Measurements from ENCODE around the gene ALS2CL. TPM values are rescaled to one million over a fixed set of nuclear protein-coding genes. Genes with fewer than 3 reads are reported as not detected.

Gene ALS2CL
- total RNA-seq, 1 donor from 2014 or later: 43.8 TPM

DNA sequence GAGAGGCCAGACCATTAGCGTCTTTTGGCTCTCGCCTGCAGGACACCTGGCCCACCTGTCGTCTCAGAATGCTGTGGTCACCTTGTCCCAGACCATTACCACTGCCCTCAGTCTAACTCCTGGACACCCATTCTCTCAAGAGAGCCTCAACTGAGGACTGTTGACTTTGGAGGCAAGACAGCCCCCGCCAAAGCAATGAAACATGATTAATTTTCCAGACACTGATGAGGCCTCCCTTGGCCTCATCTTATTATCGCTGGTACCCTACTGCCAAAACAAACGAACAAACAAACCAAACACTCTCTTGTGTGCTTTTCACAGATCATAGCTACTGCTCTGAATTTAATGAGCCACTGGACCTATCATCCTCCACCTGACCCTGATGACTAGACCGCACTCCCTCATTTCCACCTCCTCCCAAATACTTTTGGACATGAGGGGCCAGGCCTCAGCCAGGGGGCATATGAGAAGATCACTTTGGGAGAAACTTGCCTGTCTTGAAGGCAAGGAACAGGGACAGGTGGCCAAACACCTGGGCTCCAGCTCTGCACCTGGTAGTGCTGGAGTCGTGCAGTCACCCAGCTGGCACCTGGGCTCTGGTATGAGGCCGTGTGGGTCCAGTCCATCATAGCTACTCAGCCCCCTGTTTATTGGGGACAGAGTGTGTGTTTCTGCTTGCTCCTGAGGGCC is 27.6 kb downstream of the ALS2CL start:
- DNase-seq (ENCODE audit: low spot score): no peak

DNA sequence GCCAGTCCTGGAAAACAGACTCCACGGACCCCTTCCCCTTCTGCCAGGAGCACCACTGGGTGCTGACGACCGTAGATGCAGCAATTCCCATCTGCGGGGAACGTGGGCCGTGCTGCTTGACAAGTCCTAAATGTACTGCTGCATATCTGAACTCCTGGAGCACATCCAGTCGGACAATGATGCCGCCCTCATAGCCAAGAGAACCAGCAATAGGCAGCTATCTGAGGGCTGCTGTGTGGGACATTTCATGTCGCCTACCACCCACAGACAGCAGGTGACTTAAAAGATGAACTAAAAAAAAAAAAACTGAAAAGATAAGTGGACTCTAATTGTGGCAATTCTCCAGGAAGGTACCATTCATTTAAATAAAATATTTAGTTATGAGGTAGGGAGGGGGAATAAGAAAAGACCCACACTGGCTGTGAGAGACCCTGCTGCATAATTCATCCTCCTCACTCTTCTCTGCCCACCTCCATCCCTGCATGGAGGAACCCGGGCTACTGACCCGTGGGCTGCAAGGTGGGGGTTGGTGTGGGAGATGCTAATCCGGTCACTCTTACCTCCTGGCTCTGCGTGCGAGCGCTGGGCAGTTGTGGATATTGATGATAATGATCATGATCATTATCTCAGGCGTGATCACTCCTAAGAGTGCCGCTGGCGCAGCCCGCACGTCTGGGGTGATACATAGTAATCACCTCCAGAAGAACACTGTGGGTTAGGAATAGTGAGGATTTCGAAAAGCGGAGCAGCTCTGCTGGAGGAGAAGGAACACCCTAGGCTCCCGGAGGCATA is 28.3 kb downstream of the ALS2CL start:
- DNase-seq (ENCODE audit: low spot score): no peak

DNA sequence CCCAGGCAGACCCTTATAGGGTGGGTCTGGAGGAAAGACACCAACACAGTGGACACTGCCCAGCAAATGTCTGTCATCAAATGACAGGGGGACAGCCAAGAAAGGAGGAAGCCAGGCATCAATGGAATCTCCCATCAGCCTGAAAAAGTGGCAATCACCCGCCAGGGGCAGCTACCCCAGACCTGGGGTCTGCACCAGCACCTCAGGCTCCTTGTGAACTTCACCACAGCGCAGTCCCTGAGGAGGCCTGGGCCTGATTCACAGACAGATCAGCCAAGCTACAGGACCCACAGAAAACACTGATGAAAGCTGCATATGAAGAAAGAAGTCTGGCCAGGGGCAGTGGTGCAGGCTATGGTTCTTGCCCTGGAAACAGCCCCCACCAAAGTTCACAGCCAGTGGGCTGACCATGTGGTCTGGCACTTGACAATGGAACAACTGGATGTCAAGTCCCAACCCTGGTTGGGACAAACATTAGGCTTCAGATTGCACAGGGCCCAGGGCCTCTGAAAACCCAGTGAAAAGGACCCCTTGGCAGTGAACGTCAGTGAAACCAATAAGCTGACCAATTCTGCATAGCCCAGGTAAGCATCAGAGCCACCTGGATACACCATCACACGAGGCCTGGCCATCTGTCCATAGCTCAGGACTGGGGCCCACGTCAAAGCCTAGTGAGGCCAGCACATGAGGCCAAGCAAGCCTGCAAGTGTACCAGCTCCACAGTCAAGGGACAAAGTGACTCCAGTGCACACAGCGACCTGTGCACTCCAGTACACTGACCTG is 29.1 kb downstream of the ALS2CL start:
- DNase-seq (ENCODE audit: low spot score): no peak

DNA sequence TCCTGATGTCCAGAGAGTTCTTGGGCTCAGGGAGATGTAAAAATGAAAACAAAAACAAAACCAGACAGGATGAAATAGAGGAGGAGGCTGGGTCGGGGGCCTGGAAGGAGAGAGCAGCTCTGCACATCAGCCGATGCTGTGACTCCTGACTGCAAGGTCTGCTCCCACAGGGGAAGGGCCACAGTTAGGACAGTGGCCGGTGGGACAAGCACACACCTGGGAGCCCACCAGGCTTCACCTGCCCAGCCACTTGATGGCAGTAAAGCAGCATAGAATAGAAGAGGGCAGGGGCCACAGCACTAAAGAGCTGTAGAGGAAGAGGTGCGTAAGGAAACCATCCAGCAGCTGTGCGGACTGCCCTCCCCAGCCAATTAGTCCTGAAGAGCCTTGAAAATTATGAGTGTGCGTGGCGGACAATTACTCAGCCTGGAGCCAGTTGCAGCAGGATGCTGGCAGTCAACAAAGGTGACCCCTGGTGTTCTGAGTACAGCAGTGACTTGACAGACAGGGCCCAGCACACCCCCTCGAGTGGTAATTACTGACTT is 29.8 kb downstream of the ALS2CL start:
- DNase-seq (ENCODE audit: low spot score): no peak

DNA sequence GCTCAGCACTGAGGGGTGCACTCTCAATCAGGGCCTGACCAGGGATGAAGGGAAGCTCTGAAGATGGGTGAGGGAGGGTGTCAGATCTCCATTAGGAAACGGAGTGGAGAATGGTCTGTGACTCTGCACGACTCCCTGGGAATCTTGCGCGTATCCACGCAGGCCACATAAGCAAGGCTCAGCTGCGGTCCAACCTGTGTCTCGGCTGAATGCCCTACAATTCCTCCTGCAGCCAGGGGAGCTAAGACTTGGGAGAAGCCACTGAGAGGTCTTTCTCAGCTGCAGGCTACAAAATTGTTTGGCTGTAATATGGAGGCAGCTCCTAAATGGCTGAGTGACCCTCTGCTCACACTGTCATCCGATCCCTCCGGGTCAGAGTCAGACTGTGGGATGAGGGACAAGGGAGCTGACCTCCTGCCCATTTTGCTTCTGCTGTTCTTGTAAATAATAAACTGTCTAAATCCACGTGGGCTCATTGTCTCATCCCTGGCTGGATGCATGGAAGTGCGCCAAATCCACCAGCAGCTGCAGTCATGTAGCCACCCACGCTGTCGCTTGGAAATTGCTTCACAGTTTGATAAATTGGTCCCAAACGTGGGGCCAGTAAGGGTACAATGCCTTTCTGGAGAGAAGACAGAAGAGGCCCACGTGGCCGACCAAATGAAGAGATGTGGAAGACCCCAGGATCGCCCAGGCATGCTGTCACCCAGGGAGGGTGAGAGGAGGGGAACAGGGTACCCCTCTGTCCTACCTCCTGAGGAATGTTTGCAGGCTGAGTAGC is 30.5 kb downstream of the ALS2CL start:
- no peak for DNase-seq (ENCODE audit: low spot score)

DNA sequence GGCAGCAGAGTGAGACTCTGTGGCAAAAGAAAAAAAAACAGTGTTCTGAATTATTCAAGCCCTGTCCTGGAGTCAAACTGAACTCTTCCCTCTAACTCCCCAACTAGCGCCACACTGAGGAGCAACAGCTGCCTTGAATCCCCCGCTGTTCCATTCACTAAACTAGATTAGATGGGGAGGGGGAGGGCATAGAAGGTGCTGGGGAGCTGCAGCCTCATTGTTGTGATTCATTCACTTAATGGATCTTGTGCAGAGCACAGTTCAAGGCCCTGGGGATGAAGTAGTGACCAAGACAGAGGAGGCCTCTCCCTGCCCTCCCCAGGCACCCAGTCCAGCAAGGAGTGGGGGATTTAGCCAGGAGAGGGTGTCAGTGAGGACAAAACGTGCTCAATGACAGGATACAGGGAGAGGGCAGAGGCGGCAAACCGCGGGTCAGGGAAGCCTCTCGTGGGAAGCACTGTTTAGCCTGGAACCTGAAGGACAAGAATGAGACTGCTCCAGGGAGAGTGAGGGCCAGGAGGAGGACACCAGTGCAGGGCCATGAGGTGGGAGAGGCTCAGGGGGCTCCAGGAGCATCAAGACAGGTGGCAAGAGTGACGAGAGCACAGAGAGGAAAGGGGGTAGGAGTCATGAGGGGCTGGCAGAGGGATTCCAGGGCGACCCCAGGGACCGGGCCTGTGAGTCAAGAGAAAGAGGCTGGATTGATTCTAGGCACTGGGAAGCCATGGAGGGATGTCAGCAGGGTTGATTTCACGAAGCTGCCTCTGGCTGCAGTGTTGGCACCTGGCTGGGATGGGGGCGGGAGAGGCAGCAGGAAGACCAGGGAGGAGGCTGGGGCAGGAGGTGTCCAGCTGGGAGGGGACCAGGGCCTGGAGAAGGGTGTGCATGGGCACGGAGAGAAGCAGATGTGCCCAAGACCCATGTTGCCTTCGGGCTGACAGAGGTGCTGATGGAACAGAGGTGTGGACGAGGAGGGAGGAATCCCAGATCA is 31.4 kb downstream of the ALS2CL start:
- DNase-seq (ENCODE audit: low spot score): no peak

DNA sequence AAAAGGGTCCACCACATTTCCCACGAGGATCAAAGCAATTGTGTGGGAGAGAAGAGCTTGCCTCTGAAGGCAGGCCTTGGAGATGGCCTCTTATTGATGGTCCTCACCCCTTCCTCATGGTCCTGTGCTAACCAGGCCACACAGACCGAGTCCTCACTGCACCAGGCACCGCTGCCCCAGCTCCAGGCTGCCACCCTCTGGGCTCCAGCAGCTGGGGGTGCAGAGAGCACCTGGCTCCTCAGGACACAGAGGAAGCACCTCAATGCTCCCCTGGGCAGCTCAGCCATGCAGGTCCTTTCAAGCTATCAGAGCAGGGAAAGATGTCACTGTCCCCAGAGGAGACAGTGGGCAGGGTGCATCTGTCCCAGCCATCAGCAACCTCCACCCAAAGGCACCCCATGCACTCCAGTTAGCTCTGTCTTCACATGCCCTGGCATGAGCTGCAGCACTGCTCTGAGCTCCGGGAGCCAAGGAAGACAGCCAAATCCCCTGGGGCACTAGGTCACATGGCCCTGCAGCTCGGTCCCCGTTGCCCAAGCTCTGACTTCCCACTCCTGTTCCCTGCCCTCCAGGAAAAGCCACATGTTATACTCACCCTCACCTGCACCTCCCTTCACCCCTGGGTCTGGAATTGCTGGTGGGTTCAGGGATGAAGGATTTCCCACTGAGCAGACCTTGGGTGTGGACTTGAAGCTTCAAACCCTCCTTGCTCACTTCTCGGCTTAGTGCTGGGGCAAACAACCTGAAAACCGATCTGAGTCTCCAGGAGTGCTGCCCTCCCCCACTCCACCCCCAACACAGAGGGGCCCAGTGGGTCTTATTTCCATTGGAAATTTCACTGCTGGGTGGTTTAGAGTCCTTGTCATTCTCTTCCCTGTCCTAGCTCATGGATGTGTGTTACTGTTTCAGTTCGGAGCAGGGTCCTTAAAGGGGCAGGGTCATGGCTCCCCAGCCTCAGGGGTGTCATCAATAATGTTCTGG is 32.6 kb downstream of the ALS2CL start:
- DNase-seq (ENCODE audit: low spot score): no peak

DNA sequence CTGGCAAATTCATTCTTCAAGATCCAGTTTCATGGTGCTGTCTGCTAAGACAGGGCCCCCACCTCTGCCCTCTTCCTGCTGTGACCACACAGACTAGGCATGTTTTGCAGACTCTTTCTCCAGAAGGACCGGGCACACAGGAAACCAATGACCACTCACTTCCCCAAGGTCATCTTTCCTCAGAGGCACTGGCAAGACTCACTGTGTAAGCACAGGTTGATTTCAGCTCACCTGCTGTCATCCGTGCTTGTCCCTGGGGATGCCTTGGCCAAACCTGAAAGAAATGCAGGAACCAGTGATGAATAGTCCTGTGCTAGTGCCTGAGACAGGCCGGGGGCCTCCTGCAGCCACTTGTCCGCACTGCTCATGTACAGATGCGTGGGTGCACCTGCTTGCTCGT is 33.5 kb downstream of the ALS2CL start:
- no peak for DNase-seq (ENCODE audit: low spot score)

DNA sequence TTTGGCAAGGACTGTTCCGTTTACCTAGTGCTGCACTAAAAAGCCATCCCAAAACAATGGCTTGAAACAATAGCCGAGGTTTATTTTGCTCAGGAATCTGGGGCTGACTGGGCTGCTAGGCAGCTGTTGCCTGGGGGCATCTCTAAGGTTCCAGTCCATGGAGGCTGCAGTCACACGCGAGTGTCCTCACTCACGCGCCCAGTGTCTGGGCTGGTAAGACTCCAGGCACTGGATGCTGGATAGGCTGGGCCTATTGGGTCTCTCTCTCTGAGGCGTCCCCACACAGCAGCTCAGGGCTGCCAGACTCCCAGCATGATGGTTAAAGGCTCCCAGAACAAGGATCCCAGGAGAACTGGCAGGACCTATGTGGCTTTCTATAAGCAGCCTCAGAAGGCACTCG is 34.2 kb downstream of the ALS2CL start:
- DNase-seq (ENCODE audit: low spot score): no peak

DNA sequence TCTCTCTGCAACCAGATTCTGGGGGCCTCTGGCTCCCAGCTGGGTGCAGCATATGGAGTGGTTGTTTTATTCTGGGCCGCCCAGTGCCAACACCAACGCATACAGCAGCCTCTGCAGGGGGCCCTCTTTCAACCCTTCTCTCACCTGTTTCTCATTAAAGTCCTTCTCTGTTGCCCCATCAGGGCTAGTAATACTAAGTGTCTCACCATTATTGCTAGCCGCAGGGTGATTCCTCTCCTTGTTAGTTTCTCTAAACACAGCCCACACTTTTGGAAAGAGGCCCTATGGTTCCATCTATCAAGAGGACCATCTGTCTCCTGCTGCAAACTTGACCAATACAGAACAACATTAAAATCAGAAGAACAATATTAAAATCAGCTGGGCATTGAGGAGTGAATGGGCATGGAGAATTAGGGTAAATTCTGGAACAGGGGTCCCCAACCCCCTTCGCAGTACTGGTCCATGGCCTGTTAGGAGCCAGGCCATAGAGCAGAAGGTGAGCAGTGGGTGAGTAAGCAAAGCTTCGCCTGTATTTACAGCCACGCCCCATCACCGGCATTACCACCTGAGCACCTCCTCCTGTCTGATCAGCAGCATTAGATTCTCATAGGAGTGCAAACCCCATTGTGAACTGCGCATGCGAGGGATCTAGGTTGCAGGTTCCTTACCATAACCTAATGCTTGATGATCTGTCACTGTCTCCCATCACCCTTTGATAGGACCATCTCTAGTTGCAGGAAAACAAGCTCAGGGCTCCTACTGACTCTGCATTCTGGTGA is 36.5 kb downstream of the ALS2CL start:
- no peak for DNase-seq (ENCODE audit: low spot score)

DNA sequence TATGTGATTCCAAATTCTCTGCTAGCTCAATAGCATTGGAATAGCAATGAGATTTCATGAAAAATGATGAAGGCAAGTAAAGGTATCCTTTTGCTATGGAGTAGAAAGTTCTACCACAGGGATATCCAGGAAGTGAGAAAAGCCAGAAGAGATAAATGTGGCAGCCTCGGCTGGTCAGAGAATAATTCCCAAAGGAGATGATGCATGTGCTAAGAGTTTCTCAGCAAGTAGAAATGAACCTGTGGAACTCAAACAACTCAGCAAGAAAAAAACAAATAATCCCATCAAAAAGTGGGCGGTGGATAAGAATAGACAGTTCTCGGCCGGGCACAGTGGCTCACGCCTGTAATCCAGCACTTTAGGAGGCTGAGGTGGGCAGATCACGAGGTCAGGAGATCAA is 38.2 kb downstream of the ALS2CL start:
- no peak for DNase-seq (ENCODE audit: low spot score)

DNA sequence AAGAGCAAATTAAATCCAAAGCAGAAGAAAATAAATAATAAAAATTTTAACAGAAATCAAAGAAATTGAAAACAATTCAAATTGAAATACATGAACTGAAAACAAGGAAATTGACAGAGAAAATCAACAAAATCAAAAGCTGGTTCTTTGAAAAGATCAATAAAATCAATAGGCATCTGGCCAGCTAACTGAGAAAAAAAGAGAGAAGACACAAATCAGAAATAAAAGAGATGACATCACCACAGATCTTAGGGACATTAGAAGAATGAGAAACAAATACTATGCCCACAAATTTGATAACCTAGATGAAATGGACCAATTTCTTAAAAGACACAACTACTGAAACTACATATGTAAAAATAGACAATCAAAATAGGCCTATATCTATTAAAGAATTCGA is 42.4 kb downstream of the ALS2CL start:
- DNase-seq (ENCODE audit: low spot score): no peak

DNA sequence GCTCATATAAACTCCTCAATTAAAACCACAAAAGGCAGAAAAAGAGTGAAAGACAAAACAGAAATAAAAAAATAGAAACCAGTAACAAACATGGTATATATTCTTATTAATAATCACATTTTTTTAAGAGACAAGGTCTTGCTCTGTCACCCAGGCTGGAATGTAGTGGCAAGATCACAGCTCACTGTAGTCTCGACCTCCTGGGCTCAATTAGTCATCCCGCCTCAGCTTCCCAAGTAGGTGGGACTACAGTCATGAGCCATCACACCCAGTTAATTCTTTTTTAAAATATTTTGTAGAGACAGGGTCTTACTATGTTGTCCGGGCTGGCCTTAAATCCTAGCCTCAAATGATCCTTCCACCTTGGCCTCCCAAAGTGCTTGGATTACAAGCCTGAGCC is 44.0 kb downstream of the ALS2CL start:
- DNase-seq (ENCODE audit: low spot score): no peak

DNA sequence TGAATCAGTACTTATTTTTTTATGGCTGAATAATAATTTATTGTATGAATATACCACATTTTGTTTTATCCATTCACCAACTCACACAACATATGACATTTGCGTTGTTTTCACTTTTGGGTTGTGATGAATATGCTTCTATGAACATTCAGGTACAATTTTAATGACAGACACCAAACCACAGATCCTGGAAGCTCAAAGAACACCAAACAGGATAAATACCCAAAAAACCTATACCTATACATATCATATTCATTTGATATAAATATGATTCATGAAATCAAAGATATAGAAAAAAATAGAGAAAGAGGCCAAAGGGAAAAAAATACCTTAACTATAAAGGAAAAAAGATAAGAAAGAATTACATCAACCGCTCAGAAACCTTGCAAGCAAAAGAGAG is 45.4 kb downstream of the ALS2CL start:
- no peak for DNase-seq (ENCODE audit: low spot score)

DNA sequence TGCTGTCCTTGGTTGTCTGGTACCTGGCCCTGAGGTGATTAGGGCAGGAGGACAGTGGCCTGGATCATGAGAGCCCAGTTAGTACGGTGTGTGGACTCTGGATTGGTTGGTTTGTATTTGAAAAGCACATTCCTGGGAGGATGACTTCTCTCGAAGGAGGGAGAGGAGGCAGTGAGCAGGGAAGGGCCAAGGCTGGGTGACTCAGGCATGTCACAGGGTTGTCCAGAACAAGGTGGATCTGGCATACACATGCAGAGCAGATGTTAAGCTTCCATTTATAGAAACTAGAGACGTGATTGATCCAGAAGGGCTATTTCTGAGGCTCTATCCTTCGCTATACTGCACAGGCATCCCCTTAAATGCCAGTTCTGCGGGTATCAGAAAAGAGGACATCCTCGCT is 46.8 kb downstream of the ALS2CL start:
- DNase-seq (ENCODE audit: low spot score): no peak

DNA sequence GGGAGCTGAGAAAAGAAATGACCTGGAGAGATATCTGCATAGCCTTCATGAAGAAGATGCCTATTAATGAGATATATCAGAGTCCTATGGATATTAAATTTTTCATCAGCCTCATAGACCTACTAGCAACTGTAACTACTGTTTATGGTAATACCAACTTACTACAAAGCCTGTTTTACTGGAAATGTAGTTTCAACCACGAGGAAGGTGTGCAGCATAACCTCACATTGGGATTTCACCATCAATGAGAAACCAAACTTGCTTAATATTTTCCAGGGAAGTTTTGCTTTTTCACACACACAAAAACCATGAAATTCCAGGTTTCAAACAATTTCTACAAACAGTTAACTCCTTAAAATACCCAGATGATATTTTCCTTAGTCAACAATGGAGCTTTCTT is 49.8 kb downstream of the ALS2CL start:
- no peak for DNase-seq (ENCODE audit: low spot score)

DNA sequence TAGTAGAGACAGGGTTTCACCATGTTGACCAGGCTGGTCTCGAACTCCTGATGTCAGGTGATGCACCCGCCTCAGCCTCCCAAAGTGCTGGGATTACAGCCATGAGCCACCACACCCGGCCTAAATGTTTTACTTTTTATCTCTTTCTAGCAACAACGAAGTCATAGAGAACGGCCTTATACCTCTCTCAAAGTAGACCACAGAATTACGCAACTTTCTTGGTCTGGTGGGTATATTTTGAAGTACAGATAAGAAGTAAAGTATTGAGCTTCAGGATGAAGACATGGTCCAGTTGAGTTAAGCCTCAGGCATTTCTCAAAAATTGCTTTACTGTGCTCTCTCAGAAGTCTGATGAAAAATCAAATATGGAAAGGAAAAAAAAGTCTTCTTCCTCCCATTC is 50.5 kb downstream of the ALS2CL start:
- DNase-seq (ENCODE audit: low spot score): no peak

DNA sequence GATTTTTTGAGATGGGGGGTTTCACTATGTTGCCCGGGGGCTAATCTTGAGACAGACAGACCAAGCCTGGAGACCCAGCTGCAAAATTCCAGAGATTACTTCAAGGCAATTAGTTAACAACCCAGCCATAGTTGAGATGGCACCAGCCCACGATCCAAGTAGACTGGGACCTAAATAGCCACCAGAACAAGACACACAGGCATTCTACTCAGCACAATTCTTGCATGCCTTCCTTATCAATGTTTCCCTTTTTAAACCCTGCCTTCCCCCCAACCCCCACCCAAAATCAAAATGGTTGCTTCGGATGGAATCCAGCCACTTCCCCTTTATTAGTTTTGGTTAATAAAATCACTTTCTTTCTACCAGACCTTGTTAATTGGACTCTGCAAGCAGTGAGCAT is 52.6 kb downstream of the ALS2CL start:
- no peak for DNase-seq (ENCODE audit: low spot score)

All from mucosa of gallbladder (tissue), 1 donor.